GDM1 (cell line): ENCODE results near the gene DRC1.

ENCODE experiments used
- DNase-seq: peaks from one replicate; lab custom pipeline; 2025; lab: John Stamatoyannopoulos, UW

DRC1 gene

DNA sequence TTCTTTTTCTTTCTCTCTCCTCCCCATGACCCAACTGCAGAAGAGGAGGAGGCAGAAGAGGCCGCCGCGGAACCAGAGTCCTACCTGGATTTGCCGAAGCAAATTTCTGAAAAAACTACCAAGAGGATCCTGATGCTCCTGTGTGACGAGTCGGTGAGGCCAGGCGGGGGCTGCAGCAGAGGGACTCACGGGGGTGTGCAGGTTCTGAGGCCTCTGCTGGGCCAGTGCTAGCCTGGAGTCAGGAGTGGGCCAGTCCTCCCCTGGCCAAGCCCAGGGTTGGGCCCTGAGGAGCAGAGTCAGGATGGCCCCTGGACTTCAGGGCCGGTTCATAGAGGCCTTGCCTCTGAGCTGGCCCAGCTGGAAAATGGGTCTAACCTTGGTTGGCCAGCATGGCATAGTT is 46.9 kb downstream of the DRC1 start:
- no peak for DNase-seq

DNA sequence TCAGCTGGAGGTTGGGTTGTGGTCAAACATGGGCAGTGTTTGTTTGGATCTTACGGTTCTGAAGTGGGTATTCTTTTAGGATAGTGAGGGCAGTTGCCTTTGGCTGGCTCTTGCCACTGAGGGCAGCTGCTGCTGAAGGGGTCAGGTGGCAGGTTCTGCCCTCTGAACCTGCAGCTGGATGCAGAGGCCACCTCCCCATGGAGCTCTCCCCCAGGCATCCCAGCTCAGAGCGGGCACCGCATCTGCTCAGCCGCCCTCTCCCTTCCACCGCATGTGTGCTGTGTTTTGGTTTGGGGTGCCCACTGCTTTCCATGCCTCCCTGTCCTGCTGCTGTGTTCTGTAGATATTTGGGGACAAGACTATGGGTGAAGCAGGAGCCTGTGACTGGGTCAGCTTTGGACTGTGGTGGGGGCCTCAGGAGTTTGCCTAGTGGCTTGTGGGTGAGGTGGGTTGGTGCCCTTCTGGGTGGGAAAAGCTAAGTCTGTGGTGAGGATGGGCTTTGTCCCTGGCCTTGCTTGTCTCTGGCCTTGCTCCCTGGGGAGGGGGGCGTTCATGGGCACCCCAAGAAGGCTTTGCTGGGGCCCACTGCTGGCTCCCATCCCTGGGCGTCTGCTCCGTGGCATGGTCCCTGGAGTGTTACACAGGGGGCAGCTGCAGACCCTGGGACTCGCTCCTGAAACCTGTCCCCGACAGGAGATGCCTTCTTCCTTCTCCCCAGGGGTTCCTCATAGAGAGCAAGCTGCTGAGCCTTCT is 47.7 kb downstream of the DRC1 start:
- no peak for DNase-seq

DNA sequence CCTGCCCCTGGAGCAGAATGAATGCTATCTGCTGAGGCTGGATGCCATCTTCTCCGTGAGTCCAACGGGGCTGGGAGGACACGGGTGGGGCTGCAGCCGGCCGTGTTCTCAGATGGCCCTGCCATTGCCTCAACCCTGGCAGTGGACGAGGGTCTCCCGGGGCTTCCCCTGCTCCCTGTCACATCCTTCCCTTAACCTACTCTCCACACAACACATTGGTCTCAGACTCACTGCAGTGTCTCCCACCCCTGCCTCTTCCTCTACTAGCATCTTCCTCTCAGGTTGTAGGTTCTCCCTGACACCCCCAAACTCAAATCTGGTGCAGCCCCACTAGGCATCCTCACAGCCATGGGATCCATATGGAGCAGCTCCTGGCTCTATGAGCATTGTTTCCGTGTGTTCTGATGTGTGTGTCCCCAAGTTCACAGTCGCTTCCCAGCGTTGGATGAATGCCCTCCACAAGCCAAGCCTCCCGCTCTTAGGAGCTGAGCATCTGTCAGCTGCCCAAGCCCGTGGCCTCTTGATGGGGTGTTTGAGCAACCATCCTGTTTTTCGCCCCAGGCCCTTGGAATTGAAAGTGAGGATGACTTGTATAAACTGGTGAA is 48.4 kb downstream of the DRC1 start:
- no peak for DNase-seq

DNA sequence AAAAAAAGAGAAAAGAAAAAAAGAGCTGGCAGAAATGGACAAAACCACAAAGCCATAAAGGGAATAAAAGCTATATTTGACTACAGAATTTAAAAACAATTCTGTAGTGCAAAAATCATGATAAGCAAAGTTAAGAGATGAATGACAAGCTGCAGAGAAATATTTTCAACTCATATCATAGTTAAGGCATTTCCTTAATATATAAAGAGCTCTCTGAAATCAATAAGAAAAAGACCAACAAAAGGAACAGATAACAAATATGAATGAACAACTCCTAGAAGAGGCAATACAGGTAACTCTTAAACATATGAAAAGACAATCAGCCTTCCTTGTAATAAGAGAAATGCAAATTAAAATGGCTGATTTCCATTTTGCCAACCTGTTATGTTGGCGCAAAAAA is 50.0 kb downstream of the DRC1 start:
- no peak for DNase-seq

DNA sequence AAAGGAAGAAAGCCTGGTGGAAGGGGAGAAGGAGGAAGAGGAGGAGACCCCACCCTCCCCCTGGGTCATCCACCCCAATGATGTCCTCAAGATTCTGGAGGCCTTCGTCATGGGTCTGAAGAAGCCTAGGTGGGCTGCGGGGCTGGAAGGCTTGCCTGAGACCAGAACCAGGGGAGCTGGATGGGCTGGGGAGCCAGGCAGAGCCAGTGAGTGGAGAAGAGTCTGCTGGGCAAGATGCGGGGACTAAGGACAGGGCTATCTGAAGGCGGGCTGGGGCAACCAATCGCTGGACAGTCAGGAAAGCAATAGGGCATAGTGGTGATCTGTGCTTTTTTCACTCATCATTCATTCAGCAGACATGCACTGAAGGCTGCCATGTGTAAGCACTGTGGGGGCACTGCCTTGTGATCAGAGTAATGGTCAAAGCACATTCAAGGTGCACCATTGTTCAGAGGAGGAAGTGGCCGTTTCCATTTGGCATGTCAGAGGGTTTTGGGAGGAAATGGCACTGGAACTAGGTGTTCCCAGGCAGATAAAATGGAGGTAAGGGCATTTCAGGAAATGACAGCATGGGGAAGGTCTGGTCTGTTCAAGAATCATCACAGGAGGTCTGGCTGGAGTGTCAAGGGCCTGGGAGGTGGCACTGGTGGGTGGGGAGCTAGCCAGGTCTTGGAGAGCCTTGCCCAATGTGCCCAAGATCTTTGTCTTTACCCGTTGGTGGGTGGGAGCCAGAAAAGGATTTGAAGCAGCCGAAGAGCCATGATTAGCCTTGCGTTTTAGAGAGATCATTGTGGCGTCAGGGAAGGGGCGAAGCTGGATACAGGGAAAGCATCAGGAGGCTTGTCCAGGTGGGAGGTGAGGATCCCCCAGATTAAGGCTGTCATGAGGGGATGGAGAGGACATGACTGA is 52.0 kb downstream of the DRC1 start:
- DNase-seq, result no peak

DNA sequence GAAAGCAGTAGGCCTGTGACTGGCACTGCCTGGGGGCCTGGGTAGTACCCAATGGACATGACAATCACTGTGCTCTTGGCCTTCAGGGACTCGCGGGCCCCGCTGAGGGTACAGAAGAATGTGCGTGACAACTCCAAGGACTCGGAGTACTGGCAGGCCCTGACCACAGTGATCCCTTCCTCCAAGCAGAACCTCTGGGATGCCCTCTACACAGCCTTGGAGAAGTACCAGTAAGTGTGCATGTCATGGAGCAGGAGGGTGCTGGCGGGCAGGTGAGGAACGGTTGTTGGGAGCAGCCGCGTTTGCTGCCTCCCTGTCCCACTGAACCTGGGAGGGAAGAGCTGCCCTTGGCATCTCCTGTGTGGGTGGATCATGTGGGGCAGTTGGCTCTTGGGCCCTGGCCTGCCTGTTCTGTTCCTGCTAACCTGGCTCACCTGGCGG is 52.9 kb downstream of the DRC1 start:
- DNase-seq, result no peak

DNA sequence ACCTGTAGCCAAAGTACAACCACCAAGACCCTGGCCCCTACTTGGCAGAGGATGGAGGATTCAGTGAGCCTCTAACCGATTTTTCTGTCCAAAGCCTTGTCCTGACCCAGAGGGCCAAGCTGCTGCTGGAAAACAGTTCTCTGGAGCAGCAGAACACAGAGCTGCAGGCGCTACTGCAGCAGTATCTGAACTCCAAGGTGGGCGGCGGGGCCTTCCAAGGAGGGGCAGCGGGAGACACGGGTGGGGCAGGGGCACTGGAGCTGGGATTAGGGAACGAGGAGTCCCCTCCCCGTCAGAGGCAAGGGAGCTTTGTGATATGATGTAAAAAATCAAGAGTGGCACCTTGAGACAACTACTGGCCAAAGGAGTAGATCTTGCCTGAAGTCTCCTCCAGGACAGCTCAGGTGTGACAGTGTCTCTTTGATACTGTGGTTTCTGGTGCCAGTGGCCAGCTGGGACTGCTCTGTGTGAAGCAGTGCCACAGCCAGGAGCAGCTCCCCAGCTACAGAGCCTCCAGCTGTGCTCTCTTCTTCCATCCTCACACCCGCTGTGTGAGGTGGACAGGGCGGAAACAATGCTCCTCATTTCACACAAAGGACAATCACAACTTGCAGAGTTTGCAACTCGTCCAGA is 53.4 kb downstream of the DRC1 start:
- DNase-seq, result no peak

DNA sequence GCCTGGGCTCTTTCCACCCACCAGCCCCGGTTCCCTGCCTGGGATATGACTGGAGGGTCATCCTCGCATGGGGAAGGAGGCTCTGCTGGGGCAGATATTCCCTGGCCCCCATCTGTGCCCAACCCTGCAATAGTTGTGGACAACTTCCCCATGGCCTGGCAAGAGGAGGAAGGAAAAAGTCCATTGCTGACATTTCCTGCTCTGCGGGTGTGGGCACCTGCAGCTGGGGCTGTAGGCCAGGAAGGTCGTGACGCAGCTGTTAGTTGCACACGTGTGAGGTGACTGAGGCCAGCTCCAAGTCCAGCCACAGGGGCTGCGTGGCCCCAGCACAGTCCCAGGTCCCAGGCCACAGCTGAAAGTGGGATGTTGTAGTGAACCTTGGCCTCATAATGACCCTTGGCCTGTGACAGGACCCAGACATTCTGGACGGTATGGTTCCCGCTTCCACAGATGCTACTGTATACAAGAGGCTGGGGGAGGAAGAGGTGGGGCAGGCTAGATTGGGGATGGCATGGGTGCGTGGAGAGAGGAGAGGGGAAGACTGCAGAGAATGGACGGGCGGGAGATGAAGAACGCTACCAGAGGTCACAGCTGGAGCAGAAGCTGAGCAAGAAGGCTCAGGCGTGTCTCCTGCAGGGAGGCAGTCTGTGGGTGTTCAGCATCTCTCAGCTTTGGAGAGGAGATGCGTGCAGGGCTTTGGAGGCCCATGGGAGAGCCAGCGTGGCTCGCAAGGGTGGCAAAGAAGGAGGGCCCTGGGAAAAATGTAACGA is 54.1 kb downstream of the DRC1 start:
- peak; percentile 14 for DNase-seq

DNA sequence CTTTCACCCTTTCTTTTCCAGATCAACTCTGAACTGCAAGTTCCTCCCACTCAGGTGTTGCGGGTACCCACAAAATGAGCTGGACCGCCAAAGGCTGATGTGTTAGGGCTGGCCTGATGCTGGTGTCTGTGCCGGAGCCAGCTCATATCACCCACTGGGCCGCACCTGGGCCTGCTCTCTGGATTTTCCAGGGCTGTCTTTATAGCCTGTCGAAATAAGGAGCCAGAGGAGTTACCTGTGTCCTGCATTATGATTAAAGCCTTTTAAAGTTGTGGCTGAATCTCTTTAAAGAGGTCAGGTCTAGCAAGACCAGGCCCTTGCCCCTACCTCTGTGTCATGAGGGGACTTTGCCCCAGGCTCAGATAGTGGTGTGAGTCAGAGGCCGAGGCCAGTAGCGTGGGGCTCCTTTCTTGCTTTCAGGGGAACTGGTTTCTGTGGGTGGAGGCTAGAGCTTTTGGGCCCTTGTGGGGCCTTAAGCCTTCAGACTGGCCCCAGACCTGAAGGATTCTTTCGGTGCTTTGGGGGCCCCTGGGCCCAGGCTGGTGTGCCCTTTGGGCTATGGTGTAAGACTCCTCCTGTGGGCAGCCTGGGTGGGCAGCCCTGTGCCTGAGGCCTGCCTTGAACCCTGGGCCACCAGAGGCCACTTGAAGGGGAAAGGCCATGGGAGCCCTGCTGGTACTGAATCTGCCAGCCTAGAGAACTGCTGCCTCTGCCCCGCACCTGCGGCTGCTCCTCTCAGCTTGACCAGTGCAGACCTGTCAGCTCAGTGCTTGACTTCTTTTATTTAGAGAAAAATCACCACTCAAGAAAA is 54.9 kb downstream of the DRC1 start:
- DNase-seq, result no peak

DNA sequence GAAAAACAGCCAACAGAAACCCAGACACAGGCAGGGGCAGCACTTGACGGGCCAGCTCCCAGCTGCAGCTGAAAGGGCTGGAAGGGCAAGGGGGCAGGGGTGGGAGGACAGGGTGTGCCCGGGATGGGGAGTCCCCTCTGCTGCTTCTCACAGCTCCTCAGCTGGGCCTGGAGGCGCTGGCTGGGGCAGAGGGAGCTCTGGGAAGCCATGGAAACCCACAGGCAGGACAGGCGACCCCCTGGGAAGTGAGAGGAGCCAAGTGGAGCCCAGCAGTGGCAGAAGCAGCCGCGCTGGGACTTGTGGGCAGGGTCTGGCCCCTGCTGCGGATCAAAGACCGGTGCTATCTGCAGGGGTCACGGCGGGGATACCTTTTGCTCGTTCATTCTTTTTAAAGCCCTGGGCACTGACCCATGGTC is 55.5 kb downstream of the DRC1 start:
- no peak for DNase-seq

DNA sequence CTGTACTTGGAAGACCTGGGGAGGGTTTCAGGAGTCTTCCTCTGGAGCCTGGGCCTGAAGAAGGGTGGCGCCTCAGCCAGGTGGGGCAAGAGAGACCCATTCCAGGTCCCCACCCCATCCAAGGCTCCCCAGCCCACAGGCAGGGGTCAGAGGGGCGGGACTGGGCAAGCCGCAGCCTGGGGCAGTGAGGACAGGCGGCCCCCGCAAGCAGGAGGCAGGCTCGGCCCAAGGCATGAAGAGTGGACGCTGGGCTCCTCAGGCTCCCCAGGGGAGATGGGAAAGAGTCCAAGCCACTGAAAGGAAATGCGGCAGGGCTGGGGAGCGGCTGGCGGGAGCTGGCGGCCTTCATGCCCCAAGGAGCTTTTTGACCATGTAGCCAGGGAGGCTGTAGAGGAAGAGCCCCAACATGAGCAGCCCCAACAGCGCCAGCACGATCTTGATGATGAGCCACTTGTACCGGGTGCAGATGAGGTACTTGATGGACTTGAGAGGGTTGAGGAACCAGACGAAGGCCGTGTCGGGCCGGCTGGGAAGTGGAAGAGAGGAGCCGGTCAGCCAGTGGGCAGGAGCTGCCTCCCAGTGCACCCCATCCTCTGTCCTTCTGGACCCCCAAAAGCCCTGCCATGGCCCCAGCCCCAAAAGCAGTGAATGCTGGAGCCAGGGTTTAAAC is 56.1 kb downstream of the DRC1 start:
- DNase-seq, result no peak

DNA sequence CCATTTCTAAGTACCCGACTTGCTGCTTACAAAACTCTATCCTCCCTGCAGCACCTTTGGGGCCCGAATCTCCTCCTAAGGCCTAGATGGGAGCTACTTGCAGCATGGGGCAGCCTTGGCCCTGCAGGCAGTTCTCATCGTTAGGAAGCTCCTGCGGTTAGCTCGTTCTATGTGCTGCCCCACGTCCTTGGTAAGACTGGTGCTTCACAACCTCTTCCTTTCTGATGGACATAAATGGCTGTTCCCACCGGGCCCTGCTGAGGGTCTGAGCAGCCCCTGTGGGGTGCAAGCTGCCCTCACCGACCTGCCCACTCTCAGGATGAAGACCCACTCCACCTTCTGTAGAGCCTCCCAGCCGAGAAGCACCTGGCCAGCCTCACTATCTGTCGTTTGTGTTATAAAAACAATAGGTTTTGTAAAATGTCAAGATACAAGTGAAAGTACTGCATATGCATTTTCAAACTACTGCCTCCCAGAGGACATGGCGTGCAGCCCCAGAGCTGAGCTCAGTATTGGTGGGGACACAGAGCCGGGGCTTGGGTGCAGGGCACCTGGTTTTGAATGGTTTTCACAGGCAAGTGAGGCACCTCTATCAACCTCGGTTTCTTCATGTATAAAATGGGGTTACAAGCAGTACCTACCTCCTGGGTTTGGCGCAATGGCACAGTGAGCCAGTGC is 56.8 kb downstream of the DRC1 start:
- no peak for DNase-seq

DNA sequence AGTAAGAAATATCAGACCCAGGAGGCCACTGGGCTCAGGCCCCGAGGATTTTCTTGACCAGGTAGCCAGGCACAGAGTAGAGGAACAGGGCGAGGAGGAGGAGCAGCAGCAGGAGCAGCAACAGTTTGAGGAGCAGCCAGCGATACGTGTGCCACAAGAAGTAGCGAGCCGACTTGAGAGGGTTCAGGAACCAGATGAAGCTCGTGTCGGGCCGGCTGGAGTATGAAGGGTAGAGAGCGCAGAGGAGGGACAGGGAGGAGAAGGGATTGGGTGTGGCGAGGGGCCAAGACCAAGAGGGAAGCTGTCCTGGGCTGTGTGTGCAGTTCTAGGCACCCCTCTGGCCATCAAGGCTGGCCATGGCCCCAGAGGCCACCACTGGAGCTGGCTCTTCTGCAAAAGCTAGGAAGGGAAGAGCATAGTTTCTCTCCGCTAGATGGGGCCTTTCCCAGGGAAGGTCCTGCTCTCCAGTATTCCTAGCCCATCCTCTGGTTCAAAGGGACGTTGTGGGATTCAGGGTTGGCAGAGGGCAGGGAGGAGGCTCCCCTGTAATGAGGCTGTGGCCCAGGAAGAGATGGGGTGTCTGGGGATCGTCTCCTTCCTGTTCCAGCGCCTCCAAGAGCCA is 58.4 kb downstream of the DRC1 start:
- no peak for DNase-seq

DNA sequence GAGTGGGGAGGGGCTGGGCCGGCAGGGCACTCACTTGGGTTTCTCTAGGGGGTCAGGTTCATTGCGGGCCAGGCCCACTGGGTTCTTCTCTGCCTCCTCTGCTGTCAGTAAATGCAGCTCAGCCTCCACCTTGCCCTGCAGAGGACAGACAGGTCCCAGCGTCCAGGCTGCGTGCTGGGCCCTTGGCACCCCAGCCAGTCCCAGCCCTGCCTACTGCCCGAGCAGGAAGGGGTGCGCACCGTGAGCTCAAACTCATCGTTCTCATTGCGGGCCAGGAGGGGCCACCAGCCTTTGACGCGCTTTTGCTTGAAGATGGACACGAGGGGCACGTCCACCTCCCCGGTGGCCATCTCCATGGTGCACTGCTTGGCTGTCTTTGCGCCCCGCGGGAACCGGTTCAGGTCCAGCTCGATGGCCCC is 58.9 kb downstream of the DRC1 start:
- DNase-seq, result no peak

DNA sequence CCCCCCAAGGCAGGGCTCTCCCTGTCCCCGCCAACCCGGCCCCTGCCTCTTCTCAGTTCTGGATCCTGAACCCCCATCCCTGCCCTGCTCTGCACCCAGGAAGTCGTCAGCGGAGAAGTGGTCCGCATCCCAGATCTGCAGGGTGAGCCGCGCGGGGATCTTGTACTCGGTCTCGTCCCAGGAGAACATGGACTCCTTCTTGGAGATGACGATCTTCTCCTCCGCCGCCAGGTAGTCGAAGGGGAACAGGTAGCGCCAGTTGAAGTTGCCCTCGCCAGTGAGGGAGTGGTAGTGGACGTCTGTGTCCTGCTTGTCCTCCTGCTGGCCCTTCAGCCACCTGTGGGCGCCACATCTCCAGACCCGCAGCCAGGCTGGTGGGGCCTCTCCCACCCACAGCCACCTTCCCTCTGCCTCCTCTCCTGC is 59.9 kb downstream of the DRC1 start:
- no peak for DNase-seq

DNA sequence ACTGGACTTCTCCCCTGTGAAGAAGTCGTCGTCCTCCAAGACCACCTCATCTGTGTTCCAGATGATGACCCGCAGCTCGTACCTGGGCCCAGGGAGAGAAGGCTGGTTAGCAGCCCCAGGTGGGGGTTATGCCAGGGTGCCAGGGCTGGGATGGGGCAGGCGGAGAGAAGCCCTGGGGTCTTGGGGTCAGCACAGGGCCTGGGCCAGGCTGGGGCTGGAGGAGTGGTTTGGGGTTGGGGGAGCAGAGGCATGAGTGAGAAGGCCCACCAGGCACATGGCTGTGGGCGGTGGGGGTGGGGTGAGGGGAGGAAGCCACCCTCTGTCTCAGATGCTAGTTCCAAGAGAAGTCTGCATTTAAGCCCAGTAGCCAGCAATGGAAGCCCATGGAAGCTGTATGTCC is 60.4 kb downstream of the DRC1 start:
- DNase-seq, result no peak

DNA sequence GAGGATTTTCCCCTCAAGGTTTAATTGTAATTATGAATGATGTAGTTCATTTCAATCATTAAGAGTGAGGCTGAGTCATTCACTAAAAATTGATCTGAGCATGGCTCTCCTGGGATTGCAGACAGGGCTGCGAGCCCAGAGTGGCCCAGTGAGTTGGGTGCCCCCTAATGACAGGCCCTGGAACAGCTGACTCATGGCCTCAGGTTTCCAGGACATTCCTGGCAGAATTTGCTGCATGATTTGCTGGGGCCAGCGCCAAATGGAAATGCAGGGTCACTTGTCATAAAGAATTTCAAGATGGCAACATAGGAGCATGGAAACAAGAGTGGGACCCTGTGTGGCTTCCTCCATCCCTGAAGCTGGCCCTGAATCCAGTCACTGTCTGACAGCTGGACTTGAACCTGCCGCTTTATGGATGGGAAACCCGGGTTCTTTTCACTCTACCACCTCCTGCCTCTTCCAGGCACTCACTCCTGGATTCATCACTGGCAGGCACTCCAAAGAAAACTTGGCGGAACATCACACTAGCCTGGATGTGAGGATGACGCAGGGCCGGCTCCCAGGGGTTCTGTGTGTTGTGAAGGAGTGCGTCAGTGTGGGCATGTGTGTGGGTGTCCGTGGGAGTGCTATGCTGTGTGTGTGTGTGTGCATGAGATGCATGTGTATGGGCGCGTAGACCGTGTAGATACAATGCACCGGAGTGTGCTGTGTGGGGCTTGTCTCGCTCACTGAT is 61.0 kb downstream of the DRC1 start:
- DNase-seq, result peak; percentile 21
